EL (cell line): Measurements from ENCODE around the gene CDC45.
"Not testable (repeated sequence)": the region's sequence is repeated elsewhere in the genome, so short reads cannot be mapped to it uniquely, and the experiment has no call there.

Experiments used
- DNase-seq: peaks from one replicate; pipeline ENCODE4 v3.0.0-alpha.2; 2016

CDC45 gene

DNA sequence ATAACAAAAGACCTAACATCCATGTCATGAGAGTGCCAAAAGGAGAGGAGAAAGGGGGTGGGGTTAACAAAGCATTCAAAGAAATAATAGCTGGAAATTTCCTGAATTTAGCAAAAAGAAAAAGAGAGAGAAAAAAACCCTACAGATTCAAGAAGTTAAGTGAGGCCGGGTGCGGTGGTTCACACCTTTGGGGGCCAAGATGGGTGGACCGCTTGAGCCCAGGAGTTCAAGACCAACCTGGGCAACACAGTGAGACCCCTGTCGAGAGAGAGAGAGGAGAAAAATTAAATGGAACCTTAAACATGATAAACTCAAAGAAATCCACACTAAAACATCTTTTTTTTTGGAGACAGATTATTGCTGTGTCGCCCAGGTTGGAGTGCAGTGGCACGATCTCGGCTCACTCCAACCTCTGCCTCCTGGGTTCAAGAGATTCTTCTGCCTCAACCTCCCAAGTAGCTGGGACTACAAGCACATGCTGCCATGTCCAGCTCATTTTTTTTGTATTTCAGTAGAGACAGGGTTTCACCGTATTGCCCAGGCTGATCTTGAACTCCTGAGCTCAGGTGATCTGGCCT lies 53.4 kb downstream of the CDC45 start:
- DNase-seq: no peak

DNA sequence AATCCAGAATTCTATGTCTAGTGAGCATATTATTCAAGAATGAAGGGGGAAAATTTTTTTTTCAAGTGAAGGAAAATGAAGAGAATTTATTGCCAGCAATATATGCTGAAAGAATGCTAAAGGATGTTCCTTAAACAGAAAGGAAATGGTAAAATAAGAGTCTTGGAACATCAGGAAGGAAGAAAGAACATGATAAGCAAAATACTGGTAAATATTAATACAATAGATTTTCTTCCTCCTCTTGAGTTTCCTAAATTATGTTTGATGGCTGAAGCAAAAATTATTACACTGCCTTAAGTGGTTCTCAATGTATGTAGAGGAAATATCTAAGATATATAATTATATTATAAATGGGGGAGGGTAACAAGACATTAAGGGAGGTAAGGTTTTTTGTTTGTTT lies 54.1 kb downstream of the CDC45 start:
- DNase-seq: no peak

DNA sequence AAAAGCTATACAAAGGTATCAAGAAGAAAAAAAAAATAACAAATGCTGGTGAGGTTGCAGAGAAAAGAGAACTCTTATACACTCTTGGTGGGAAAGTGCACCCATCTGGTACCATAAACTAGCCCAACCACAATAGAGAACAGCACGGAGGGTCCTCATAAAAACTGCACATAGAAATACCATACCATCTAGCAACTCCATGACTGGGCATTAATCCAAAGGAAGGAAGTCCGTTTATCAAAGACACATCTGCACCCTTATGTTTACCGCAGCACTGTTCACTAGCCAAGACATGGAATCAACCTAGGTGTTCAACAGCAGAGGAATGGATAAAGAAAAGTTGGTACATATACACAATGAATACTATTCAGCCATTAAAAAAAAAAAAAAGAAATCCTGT lies 55.3 kb downstream of the CDC45 start:
- DNase-seq: no peak

DNA sequence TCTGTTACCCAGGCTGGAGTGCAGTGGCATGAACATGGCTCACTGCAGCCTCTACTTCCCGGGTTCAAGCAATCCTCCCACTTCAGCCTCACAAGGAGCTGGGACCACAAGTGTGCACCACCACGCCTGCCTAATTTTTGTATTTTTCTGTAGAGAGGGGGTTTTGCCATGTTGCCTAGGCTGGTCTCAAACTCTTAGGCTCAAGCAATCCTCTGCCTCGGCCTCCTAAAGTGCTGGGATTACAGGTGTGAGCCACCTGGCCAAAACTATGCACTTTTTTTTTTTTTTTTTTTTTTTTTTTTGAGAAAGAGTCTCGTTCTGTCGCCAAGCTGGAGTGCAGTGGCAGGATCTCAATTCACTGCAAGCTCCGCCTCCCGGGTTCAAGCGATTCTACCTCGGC lies 56.8 kb downstream of the CDC45 start:
- no peak for DNase-seq

DNA sequence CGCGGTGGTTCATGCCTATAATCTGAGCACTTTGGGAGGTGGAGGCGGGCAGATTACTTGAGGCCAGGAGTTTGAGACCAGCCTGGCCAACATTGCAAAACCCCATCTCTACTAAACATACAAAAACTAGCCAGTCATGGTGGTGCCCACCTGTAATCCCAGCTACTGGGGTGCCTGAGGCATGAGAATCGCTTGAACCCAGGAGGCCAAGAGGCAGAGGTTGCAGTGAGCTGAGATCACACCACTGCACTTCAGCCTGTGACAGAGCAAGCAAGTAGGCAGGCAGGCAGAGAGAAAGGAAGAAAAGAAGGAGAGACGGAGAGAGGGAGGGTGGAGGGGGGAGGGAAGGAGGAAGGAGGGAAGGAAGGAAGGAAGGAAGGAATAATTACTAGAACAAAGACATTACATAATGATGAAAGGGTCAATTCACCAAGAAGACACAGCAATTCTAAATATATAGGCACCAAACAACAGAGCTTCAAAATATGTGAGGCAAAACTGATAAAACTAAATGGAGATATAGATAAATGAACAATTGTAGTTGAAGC lies 58.3 kb downstream of the CDC45 start:
- DNase-seq: no peak

DNA sequence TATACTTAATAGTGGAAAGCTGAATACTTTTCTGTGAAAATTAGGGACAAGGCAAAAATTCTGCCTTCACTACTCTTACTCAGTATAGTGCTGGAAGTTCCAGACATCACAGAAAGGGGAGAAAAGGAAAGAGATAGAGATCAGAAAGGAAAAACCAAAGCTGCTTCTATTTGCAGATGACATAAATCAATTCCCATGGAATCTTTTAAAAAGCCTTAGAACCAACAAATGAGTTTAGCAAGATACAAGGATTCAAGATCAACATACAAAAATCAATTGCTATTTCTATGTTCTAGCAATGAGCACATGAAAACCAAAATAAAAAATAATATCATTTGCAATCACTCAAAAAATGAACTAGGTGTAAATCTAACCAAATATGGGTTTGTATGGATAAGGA lies 60.7 kb downstream of the CDC45 start:
- DNase-seq: no peak

DNA sequence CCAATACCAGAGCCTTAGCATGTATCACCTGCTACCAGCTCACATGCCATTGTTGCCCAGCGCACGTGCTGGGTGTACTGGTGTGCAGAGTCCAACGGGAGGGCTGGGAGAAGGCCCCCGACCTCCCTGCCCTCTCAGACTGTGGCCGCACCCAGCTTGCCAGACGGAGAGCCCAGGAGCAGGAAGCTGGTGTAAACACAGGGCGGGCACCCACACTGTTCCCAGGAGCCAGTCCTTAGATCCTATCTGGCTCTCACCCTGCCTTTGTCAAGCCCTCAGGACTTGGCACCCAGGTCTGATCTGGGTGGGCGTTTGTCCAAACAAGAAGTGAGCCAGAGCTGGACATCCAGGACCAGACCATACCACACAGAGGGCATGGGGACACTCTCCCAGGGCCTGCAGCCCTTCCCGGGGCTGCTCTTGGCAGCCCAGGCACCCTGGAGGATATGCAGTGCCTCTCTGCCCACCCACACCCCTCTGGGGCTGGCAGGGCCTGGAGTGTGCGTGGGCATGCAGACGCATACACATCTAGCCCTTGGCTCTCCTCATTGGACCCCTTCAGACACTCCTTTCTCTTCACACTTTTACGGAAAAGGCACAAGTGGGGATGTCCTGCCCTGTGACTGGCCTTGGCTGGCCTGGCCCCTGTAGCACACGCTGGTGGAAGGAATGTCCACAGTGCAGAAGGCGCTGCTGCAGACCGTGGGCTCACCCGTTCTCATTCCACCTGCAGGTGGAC lies 64.4 kb downstream of the CDC45 start:
- DNase-seq: no peak

DNA sequence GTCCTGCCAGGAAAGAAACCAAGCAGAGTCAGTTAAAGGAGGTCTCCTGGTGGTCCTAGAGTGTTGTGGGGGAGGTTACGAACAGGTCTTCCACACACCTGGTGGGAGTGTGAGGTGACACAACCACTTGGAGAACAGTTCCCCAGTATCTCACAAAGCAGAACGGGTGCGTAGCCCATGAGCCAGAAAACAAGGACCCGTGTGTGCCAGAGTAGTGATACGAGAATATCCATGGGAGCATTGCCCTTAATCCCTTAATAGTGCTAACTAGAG lies 66.2 kb downstream of the CDC45 start:
- no peak for DNase-seq

DNA sequence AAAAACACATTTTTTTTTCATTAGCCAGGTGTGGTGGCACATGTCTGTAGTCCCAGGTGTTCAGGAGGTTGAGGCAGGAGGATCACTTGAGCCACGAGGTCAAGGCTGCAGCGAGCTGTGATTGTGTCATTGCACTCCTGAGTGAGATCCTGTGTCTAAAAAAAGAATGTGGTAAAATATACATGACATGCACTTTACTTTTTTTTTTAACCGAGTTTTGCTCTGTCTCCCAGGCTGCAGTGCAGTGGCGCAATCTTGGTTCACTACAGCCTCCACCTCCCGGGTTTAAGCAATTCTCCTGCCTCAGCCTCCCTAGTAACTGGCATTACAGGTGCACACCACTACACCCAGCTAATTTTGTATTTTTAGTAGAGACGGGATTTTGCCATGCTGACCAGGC lies 67.0 kb downstream of the CDC45 start:
- DNase-seq: no peak

DNA sequence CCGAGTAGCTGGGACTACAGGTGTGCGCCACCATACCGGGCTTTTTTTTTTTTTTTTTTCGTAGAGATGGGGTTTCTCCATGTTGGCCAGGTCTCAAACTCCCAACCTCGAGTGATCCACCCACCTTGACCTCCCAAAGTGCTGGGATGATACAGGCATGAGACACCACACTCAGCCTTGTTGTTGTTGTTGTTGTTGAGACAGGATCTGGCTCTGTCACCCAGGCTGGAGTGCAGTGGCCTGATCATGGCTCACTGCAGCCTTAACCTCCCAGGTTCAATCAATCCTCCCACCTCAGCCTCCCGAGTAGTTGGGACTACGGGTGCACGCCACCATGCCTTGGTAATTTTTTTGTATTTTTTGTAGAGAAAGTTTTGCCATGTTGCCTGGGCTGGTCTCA lies 67.9 kb downstream of the CDC45 start:
- no peak for DNase-seq

DNA sequence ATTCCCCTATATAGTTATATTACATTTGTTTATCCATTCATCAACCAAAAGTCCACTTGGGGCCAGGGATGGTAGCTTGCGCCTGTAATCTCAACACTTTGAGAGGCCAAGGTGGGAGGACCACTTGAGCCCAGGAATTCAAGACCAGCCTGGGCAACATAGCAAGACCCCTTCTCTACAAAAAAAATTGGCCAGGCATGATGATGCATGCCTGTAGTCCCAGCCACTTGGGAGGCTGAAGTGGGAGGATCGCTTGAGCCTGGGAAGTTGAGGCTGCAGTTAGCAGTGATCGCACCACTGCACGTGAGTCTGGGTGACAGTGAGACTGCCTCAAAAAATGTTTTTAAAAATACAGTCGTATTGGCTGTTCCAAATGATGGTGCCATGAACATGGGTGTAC lies 68.7 kb downstream of the CDC45 start:
- DNase-seq: not testable (repeated sequence)

DNA sequence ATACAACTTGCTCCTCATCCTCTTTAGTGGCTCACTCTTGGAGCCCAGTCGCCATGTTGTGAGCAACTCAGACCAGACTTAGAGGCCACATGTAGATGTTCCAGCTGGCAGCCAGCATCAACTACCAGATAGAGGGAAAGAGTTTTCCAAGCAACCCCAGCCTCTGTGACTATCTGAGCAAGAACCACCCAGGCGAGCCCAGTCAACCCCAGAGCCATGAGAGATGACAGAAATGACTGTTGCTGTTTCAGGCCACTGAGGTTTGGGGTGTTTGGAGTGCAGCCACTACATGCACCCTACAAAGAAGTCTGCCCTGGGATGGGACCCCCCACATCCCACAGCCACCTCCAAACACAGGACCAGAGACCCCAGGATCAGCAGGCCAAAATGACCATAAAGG lies 69.2 kb downstream of the CDC45 start:
- no peak for DNase-seq

DNA sequence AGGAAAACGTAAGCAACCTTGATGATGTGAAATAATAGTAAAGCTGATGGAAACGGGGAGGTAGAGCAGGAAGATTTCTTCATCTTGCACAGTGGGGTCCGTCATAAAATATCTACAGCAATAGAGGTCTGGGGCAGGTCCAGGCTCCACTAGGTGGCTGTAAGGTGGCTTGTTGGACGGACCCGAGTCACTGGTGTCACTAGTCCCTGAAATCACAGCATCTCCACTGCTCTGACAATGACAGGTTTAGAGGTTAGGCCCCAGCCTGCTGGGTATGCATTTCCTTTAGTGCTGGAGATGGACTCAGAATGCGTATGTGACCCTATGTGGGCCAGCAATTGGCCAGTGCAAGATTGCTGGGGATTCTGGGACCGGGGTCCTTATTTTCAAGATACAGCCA lies 69.7 kb downstream of the CDC45 start:
- DNase-seq: no peak

DNA sequence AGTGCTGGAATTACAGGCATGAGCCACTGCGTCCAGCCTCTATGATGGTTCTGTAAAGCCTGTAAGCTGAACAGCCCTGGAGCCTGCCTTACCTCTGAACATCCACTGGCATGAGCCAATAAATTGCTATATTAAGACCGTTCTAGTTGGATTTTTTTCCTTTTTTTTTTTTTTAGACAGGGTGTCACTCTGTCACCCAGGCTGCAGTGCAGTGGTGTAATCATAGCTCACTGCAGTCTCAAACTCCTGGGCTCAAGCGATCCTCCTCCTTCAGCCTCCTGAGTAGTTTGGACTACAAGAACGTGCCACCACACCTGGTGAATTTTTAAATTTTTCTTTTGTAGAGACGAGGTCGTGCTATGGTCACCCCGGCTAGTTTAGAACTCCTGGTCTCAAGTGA lies 70.7 kb downstream of the CDC45 start:
- no peak for DNase-seq

DNA sequence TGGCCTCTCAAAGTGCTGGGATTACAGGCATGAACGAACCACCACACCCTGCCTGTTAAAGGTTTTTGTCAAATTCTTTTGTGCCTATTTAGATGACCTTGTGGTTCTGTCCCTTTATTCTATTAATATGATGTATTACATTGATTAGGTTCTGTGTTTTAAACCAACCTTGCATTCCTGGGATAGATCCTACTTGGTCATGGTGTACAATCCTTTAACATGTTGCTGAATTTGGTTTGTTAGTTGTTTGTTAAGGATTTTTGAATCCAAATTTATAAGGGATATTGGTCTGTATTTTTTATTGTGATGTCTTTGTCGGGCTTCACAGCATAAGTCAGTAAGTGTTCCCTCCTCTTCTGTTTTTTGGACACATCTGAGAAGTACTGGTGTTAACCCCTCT lies 73.5 kb downstream of the CDC45 start:
- no peak for DNase-seq

DNA sequence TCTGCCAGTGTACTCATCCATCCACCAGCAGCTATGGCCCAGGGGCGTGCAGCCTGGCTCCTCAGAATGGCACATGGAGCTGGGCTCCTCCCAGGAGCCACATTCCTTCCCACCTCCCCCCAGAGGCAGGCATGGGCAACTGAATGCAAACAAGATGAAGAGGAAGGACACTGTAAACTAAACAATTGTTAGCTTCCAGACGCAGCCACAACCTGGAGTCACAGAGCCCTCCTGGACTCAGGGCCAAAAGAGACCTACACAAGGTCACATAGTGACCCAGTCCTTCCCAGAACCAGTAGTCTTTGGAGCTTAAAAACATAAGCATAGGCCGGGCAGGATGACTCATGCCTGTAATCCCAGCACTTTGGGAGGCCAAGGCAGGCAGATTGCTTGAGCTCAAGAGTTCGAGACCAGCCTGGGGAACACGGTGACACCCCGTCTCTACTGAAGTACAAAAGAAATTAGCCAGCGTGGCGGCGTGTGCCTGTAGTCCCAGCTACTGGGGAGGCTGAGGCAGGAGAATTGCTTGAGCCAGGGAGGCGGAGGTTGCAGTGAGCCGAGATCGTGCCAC lies 75.2 kb downstream of the CDC45 start:
- peak; percentile 71 for DNase-seq

DNA sequence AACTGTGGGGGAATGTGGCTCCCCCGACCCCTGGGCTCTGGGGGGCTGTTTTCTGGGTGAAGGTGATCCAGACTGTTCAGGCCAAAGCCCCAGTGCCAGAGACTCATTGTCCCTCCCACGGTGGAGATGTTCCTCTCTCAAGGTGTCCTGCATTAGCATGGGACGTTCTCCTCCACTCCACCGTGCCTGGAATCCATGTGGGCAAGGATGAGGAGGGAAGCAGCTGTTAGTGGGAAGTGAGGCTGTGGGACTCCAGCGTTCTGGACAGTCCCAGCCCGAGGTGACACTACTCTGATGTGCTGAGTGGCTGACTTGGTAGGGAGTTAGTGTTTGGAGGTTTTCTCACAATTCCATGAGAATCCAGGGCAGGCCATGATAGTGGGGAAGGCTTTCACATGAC lies 75.9 kb downstream of the CDC45 start:
- no peak for DNase-seq

DNA sequence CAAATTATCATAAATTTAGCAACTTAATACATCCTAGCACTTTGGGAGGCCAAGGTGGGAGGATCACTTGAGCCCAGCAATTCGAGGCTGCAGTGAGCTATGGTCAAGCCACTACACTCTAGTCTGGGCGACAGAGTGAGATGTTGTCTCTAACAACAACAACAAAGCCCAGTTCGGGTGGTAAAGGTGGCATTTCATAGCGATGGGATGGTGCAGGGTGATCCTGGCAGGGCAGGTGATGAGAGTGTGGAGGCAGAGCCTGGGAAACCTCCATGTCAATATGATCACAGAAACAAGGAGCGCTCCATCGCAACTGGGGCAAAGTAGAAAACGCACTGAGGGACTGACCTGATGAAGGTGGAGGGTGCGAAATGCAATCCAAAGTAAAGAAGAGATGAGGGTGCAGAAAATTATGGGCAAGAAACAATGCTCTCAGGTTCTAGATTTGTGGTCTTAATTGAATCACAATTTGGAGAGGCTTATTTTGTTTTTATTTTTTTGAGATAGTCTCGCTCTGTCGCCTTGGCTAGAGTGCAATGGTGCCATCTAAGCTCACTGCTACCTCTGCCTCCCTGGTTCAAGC lies 77.3 kb downstream of the CDC45 start:
- DNase-seq: no peak

DNA sequence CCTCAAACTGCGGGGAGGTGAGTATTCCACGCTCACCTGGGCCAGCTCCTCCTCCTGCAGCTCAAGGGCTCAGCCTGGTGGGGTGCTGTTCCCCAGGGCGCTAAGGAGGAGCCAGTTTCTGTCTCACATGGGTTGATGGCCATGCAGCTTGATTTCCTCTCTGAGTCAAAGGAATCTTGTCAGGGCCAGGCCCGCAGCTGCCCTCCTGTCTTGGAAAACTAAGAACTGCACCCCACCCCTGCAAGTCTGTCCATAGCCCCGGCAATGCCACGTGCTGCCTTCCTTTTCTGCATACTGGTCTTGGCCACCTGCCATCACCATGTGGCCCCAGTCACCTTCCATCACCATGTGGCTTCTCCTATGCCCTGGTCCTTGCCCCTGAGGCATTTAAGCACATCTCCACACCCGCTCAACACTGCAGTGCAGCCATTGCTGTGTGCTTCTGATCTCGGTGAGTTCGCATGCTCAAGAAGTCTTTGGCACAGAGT lies 79.6 kb downstream of the CDC45 start:
- no peak for DNase-seq

DNA sequence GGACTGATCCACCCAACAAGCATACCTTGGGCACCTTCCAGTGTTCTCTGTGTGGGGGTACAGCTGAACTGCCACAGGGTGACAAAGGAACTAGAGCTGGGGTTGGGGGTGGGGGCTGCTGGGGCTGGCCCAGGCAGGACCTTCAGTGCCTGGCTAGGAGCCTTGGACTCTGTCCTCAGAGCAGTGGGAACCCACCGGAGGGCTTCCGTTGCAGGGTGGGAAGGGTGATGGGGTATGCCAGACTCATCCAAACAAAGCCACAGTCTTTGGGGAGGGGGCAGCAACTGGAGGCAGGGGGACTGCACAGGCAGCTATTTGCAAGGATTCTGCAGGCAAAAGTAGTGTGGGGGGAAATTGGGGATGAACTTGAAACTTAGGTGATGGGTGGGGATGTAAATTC lies 80.2 kb downstream of the CDC45 start:
- DNase-seq: no peak

DNA sequence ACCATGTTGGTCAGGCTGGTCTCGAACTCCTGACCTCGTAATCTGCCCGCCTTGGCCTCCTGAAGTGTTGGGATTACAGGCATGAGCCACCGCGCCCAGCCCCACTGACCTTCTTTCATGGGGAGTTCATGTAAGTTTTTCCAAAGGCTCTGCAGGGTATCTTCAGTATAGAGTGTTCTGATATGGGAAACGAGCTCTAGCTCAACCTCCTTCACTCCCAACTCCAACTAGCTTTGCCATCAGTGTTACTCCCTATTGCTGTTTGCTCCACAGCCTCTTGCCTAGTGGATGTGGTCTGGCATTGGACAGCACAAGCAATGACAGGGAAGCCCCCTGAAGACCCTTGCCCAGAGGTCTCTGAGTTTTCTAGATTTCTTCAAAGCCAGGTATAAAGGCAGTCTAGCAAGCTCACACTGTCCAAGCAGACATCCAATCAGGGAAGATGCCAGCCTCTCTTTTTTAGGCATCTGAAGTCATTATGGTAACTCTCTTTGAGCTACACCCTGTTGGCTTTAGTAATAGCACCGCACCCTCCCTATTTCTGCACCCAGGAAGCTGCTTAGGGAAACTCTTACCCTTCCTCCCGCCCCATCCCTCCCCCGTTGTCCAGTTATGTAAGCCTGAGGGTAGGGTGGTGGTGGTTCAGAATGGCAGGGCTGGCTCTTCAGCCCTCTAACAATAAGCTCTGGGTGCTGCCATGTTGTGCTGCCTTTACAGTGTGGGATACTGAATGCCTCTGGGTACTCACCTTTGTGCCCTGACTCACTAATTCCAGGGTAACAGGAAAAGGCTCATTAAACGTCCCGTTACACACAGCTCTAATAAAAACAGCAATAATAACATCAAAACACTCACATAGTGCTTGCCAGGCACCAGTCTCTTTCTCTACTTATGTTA lies 85.9 kb downstream of the CDC45 start:
- DNase-seq: peak; percentile 16

DNA sequence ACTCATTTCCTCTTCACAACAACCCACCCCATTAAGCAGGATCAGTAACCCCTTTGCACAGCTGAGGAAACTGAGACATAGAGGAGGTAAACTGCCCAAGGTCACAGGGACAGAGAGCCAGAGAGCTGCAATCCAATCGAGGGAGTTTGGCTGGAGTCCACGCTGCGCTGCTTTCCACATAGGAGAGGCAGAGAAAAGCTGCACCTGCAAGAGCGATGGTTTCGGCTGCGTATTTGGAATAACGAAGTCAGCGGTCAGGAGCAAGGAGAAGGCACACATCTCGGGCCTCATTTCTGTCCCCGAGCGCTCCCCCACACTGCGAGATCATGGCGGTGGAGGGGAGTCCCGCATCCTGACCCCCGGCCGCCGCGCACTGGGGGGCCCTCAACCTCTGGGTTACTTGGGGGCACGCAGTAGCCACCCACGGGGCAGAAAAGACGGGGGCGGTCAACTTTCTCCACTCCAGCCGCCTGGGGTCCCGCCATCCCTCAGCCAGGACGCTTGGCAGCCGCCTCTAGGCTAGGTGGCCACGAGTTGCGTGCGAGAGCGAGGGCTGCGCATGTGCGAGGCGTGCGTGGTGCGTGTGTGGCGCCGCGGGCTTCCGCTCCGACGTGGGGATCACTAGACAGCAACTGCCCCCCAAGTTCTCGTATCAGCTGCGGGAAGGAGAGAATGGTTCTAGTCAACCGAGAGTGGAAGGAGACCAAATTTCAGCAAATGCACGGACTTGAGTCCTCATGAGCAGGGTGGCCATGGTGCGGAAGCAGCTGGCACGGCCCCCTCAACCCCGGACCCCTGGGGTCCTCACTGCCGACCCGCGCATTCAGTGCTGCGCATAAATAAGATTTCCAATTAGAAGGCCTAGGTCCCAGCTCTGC lies 86.8 kb downstream of the CDC45 start:
- DNase-seq: no peak
